H9 (cell line): ENCODE measurements around the gene CSF2. TPM values are rescaled to one million over a fixed set of nuclear protein-coding genes. Genes with fewer than 3 reads are reported as not detected.

Experiments
- DNase-seq: peaks from one replicate; pipeline ENCODE4 v3.0.0-alpha.2; 2017
- H2AFZ ChIP-seq: one replicate; pipeline ENCODE4 v1.6.1; 2013; ENCODE audit warnings: mild to moderate bottlenecking, low read length, control low read depth, moderate library complexity
- H2AK5ac ChIP-seq: 2 replicates; pipeline ENCODE4 v1.6.1; 2013; ENCODE audit warnings: low read length, control low read depth, mixed read lengths; ENCODE audit not compliant: insufficient read length
- H2BK120ac ChIP-seq: one replicate; pipeline ENCODE4 v1.6.1; 2013; ENCODE audit warnings: low read depth, mild to moderate bottlenecking, low read length, control low read depth, inconsistent platforms; ENCODE audit not compliant: poor library complexity, severe bottlenecking
- H2BK12ac ChIP-seq: 2 replicates; pipeline ENCODE4 v1.6.1; 2013; ENCODE audit warnings: low read length, control low read depth, mixed read lengths, low read depth; ENCODE audit not compliant: insufficient read length
- H2BK15ac ChIP-seq: 2 replicates; pipeline ENCODE4 v1.6.1; 2013; ENCODE audit warnings: low read depth, low read length, control low read depth
- H2BK20ac ChIP-seq: one replicate; pipeline ENCODE4 v1.6.1; 2013; ENCODE audit warnings: low read depth, mild to moderate bottlenecking, low read length, control low read depth, inconsistent platforms; ENCODE audit not compliant: poor library complexity, severe bottlenecking
- H2BK5ac ChIP-seq: 2 replicates; pipeline ENCODE4 v1.6.1; 2013; ENCODE audit warnings: low read length, control low read depth, mixed read lengths; ENCODE audit not compliant: insufficient read length
- H3K14ac ChIP-seq: 2 replicates; pipeline ENCODE4 v1.6.1; 2013; ENCODE audit warnings: low read length, control low read depth; ENCODE audit not compliant: insufficient read depth
- H3K18ac ChIP-seq: 2 replicates; pipeline ENCODE4 v1.6.1; 2013; ENCODE audit warnings: low read depth, mild to moderate bottlenecking, mixed read lengths, low read length, control low read depth; ENCODE audit not compliant: insufficient read length
- H3K23ac ChIP-seq: 2 replicates; pipeline ENCODE4 v1.6.1; 2013; ENCODE audit warnings: low read length, control low read depth, mixed read lengths, low read depth; ENCODE audit not compliant: insufficient read length
- H3K23me2 ChIP-seq: 2 replicates; pipeline ENCODE4 v1.6.1; 2013; ENCODE audit warnings: low read depth, mild to moderate bottlenecking, mixed read lengths, low read length, control low read depth; ENCODE audit not compliant: insufficient read length, poor library complexity, severe bottlenecking
- H3K27ac ChIP-seq: 2 replicates; pipeline ENCODE4 v1.5.1; 2013; ENCODE audit warnings: low read length, control low read depth, mixed read lengths, low read depth; ENCODE audit not compliant: insufficient read length
- H3K27me3 ChIP-seq: 2 replicates; pipeline ENCODE4 v1.6.1; 2013; ENCODE audit warnings: low read length, control low read depth, inconsistent platforms; ENCODE audit not compliant: insufficient read depth
- H3K4ac ChIP-seq: 2 replicates; pipeline ENCODE4 v1.6.1; 2013; ENCODE audit warnings: low read depth, mild to moderate bottlenecking, control low read depth, inconsistent platforms, low read length, moderate library complexity
- H3K4me1 ChIP-seq: 2 replicates; pipeline ENCODE4 v1.6.1; 2013; ENCODE audit warnings: low read length, control low read depth, inconsistent platforms; ENCODE audit not compliant: insufficient read depth
- H3K4me2 ChIP-seq: 2 replicates; pipeline ENCODE4 v1.6.1; 2013; ENCODE audit warnings: low read length, control low read depth, mixed read lengths; ENCODE audit not compliant: insufficient read length, insufficient read depth
- H3K56ac ChIP-seq: 2 replicates; pipeline ENCODE4 v1.6.1; 2013; ENCODE audit warnings: low read depth, mild to moderate bottlenecking, mixed read lengths, low read length, control low read depth; ENCODE audit not compliant: insufficient read length
- H3K79me1 ChIP-seq: 2 replicates; pipeline ENCODE4 v1.6.1; 2013; ENCODE audit warnings: low read depth, mild to moderate bottlenecking, moderate library complexity, low read length, control low read depth, inconsistent platforms; ENCODE audit not compliant: insufficient read depth, poor library complexity, severe bottlenecking
- H3K79me2 ChIP-seq: 2 replicates; pipeline ENCODE4 v1.6.1; 2013; ENCODE audit warnings: low read length, control low read depth, inconsistent platforms; ENCODE audit not compliant: insufficient read depth
- H3K9ac ChIP-seq: 2 replicates; pipeline ENCODE4 v1.6.1; 2013; ENCODE audit warnings: low read length, control low read depth, mixed read lengths; ENCODE audit not compliant: insufficient read length; ENCODE audit errors: extremely low read depth
- H3K9me3 ChIP-seq: one replicate; pipeline ENCODE4 v1.6.1; 2013; ENCODE audit warnings: low read depth, low read length, inconsistent platforms; ENCODE audit not compliant: control insufficient read depth
- H3T11ph ChIP-seq: one replicate; pipeline ENCODE4 v1.6.1; 2013; ENCODE audit warnings: mild to moderate bottlenecking, low read length, control low read depth, inconsistent platforms
- H4K20me1 ChIP-seq: one replicate; pipeline ENCODE4 v1.6.1; 2013; ENCODE audit not compliant: control insufficient read depth, insufficient read length, insufficient read depth
- H4K5ac ChIP-seq: 2 replicates; pipeline ENCODE4 v1.6.1; 2013; ENCODE audit warnings: low read depth, mild to moderate bottlenecking, mixed read lengths, low read length, control low read depth; ENCODE audit not compliant: insufficient read length
- H4K8ac ChIP-seq: replicated peaks from 2 replicates; pipeline ENCODE4 v1.6.1; 2013; ENCODE audit warnings: low read length, control low read depth, mixed read lengths, low read depth; ENCODE audit not compliant: insufficient read length
- H4K91ac ChIP-seq: 2 replicates; pipeline ENCODE4 v1.6.1; 2013; ENCODE audit warnings: low read depth, mild to moderate bottlenecking, moderate library complexity, mixed read lengths, low read length, control low read depth; ENCODE audit not compliant: insufficient read length
- H3K27ac Mint-ChIP-seq, 3 experiments: 2 replicates in 2 of 3; 3 replicates in 1 of 3; pipeline ENCODE4 v1.8.0; 2020 to 2021; ENCODE audit warnings: mixed read lengths in 3 of 3, mild to moderate bottlenecking in 1 of 3, moderate library complexity in 1 of 3
- H3K27me3 Mint-ChIP-seq: 2 replicates; pipeline ENCODE4 v1.8.0; 2021; ENCODE audit warnings: low read depth, mild to moderate bottlenecking, moderate library complexity, mixed read lengths
- H3K36me3 Mint-ChIP-seq, 3 experiments: 2 replicates in 2 of 3; 3 replicates in 1 of 3; pipeline ENCODE4 v1.8.0; 2020 to 2021; ENCODE audit warnings: low read depth in 3 of 3, mixed read lengths in 3 of 3; ENCODE audit not compliant: insufficient read depth in 1 of 3
- H3K4me1 Mint-ChIP-seq, 2 experiments: 2 replicates each; pipeline ENCODE4 v1.8.0; 2020; ENCODE audit warnings: mixed read lengths in 2 of 2
- H3K4me3 Mint-ChIP-seq, 2 experiments: 2 replicates in 1 of 2; 3 replicates in 1 of 2; pipeline ENCODE4 v1.8.0; 2020 to 2021; ENCODE audit warnings: mild to moderate bottlenecking in 2 of 2, mixed read lengths in 2 of 2, moderate library complexity in 1 of 2
- H3K9me3 Mint-ChIP-seq, 2 experiments: 2 replicates in 1 of 2; 3 replicates in 1 of 2; pipeline ENCODE4 v1.8.0; 2020; ENCODE audit warnings: mild to moderate bottlenecking in 2 of 2, mixed read lengths in 2 of 2, moderate library complexity in 1 of 2
- WGBS: extraction: QIAGEN DNeasy Blood & Tissue Kit; methylation state at CpG from one replicate; pipeline ENCODE4 v1.1.7; 2013; ENCODE audit warnings: missing lambda C conversion rate, low lambda C conversion rate, mixed read lengths; ENCODE audit not compliant: insufficient read length; ENCODE audit errors: extremely low coverage; 5-methylcytosine and 5-hydroxymethylcytosine counted together
- total RNA-seq: library from RNA; stranded (reverse); gene quantifications from 2 replicates; pipeline ENCODE4 v1.2.1, GENCODE V29; 2021
- TF ChIP-seq, protein P1 (sequence below): fragments of 200-600 bp; sonication (generic); conservative IDR thresholded peaks from 3 replicates; pipeline ENCODE4 v1.8.0; 2021; ENCODE audit warnings: antibody characterized with exemption, mild to moderate bottlenecking

CSF2 gene
- total RNA-seq, 1 experiment from 2014 or later: not detected

DNA sequence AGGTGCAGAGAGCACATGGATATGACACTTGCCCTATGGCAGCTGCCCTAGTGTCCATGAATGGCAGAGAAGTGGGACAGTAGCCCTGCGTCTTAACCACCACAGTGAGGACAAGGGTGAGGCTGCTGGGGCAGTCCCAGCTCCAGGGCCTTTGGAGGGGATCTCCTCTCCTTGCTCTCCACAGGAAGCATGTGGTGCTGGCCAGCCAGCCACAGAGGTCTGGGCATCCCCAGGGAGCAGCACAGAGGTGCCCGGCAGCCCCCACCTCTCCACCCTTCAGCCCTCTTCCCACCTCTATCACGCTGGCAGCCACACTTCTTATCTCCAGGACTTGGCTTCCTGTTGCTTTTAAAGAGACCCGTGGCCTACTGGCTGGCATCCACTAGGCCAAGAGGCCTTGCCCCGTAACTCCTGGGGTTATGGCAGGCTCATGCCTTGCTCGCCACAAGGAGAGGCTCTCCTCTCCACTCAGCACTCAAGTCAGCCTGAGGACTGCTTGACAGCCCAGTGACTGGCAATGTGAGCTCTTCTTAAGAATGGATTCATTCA, 21.9 kb downstream of the CSF2 start:
- no peak overlapping the region for H2AFZ ChIP-seq
- H4K5ac ChIP-seq: no peak overlapping the region

More for the DNA sequence above, 21.9 kb downstream of the CSF2 start:
- H3K56ac ChIP-seq: no peak overlapping the region
- Mint-ChIP-seq H3K4me3 (peak overlapping the region in 1 of 2 experiments; percentile 11; a peak in 1 of 5 replicates), H3K9me3 (no peaks in the 10 kb centered on the region; a peak in 1 of 5 replicates), H3K36me3 (no peaks in the 10 kb centered on the region), H3K27ac (peak overlapping the region in 1 of 3 experiments; percentile 17; a peak in 1 of 7 replicates), H3K27me3 (no peaks in the 10 kb centered on the region; the same call in none of the 2 replicates), H3K4me1 (no peaks in the 10 kb centered on the region)
- WGBS: no CpG with 5 or more reads among the region's 6 CpGs
- no peak overlapping the region for H3K4ac ChIP-seq
- H2BK5ac ChIP-seq: no peak overlapping the region
- H3K23me2 ChIP-seq: no peaks in the 10 kb centered on the region
- H3K79me1 ChIP-seq: no peaks in the 10 kb centered on the region
- no peaks in the 10 kb centered on the region for H3K9me3 ChIP-seq
- H3K27ac ChIP-seq: no peak overlapping the region
- H4K20me1 ChIP-seq: no peaks in the 10 kb centered on the region
- H3K23ac ChIP-seq: no peak overlapping the region
- no peak overlapping the region for H2BK20ac ChIP-seq
- H2AK5ac ChIP-seq: no peak overlapping the region
- no peak overlapping the region for H2BK15ac ChIP-seq
- no peak overlapping the region for H2BK12ac ChIP-seq
- no peak overlapping the region for H3T11ph ChIP-seq
- no peak overlapping the region for H2BK120ac ChIP-seq
- no peak overlapping the region for H3K18ac ChIP-seq
- H3K9ac ChIP-seq: no peak overlapping the region
- peak; percentile 15 for DNase-seq
- H3K4me1 ChIP-seq: no peaks in the 10 kb centered on the region
- H4K91ac ChIP-seq: no peak overlapping the region
- H3K27me3 ChIP-seq: no peaks in the 10 kb centered on the region
- H3K79me2 ChIP-seq: no peaks in the 10 kb centered on the region
- no peak overlapping the region for H4K8ac ChIP-seq
- no peak overlapping the region for H3K14ac ChIP-seq
- TF ChIP-seq, protein P1, sequence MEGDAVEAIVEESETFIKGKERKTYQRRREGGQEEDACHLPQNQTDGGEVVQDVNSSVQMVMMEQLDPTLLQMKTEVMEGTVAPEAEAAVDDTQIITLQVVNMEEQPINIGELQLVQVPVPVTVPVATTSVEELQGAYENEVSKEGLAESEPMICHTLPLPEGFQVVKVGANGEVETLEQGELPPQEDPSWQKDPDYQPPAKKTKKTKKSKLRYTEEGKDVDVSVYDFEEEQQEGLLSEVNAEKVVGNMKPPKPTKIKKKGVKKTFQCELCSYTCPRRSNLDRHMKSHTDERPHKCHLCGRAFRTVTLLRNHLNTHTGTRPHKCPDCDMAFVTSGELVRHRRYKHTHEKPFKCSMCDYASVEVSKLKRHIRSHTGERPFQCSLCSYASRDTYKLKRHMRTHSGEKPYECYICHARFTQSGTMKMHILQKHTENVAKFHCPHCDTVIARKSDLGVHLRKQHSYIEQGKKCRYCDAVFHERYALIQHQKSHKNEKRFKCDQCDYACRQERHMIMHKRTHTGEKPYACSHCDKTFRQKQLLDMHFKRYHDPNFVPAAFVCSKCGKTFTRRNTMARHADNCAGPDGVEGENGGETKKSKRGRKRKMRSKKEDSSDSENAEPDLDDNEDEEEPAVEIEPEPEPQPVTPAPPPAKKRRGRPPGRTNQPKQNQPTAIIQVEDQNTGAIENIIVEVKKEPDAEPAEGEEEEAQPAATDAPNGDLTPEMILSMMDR: no peak
- H3K4me2 ChIP-seq: no peak overlapping the region
